ENCODE results near the gene TRAPPC2B.

The TRAPPC2B gene

DNA sequence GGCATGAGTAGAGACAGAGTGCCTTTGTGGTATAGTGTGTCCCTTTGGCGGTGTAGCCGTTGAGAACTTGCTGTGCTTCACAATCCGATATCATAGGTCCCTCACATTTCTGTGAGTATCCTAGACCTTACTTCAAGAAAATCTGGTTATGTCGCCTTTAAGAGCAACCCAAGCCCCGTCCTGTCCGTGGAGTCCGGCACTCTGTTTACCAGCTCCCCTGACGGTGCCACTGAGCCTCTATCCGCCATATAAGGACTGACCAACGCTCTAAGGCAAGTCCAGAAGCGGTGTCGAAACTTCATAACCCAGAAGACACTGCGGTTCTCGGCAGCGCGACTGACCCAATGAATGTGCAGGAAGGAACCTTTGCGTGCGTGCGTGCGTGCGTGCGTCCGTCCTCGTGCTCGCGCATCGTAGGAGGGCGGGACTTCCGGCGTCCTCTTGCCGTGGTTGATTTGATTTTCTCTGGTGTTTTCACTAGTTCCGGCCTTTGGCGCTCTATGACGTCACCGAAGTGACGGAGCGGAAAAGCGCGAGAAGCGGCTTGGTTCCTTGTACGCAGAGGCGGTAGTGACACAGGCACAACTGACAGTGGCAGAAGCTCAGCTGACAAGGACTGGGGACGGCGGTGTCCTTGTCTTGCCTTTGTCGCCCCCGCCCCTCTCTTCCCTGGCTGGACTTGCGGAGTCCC, at the start of gene TRAPPC2B, which contains the start of gene ZNF547:
Gene TRAPPC2B (plus strand): TSS at position 555 of the 691 bp plus-strand sequence. CDS start 1,283 bp downstream, outside the sequence.
Gene ZNF547 (plus strand): TSS at position 555 of the 691 bp plus-strand sequence. CDS start 5,005 bp downstream, outside the sequence.
- peak; percentile 75 to 99 (median 97) for DNase-seq

DNA sequence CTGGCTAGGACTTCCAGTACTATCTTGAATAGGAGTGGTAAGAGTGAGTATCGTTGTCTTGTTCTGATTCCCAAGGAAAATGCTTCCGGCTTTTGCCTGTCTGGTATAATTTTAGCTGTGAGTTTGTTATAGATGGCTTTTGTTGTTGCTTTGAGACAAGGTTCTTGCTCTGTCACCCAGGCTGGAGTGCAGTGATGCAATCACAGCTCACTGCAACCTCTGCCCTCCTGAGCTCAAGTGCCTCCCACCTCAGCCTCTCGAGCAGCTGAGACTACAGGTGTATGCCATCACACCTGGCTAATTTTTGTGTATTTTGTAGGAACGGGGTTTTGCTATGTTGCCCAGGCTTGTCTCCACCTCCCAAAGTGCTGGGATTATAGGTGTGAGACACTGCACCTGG, 49.2 kb upstream of the TRAPPC2B start:
- no peak for DNase-seq

GRCh38 chr19:57317503-57317902, 45.8 kb upstream of the TRAPPC2B start:
- DNase-seq: peak in 6 of 51 donors; percentile 3 to 20 (median 5)

DNA sequence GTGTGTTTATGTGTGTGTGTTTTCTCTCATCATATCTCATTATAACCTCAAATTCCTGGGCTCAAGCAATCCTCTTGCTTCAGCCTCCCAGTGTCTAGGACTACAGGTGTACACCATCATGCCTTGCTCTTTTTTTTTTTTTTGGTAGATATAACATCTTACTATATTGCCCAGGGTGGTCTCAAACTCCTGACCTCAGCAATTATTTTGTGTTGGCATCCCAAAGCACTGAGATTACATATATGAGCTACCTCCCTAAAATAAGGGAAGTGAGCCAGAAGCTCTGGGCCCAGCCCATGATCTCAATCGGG, 43.5 kb upstream of the TRAPPC2B start:
- DNase-seq: no peak

- peak; percentile 49 to 97 (median 92) for DNase-seq
These were observed 42.9 kb upstream of the TRAPPC2B start, which contains the start of gene ZNF543 for GRCh38 chr19:57320180-57321084. ZNF543 (plus strand) TSS chr19:57320472; CDS start chr19:57320854, 382 bp downstream.

- DNase-seq: no peak
These were observed 42.2 kb upstream of the TRAPPC2B start for GRCh38 chr19:57321116-57321515.

GRCh38 chr19:57321751-57322150, 41.6 kb upstream of the TRAPPC2B start:
- no peak for DNase-seq

DNA sequence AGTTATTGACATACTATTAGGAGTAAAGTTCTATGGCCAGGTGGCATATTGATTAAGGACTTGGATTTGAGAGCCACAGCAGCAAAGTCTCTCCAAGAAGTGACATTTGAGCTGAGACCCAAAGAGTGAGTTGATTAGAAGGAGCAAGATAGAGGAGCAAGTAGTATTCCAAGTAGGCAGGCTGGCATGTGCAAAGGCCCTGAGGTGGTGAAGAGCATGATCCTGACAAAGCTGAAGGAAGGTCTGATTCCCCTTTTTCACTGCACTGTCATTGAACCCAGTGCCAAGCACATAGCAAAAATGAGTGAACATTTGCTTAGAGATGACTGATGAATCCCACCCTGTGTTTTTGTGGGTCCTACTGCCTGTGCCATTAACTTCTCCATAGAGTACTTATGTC, 38.4 kb upstream of the TRAPPC2B start:
- no peak for DNase-seq

DNA sequence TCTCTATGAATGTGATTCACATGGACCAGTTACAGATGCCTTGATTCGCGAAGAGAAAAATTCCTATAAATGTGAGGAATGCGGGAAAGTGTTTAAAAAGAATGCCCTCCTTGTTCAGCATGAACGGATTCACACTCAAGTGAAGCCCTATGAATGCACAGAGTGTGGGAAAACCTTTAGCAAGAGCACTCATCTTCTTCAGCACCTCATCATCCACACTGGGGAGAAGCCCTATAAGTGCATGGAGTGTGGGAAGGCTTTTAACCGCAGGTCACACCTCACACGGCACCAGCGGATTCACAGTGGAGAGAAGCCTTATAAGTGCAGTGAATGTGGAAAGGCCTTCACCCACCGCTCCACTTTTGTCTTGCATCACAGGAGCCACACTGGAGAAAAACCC, 35.4 kb upstream of the TRAPPC2B start:
- no peak for DNase-seq

GRCh38 chr19:57334191-57334590, 29.2 kb upstream of the TRAPPC2B start:
- no peak for DNase-seq

- no peak for DNase-seq
These were observed 24.5 kb upstream of the TRAPPC2B start for GRCh38 chr19:57338877-57339276.

DNA sequence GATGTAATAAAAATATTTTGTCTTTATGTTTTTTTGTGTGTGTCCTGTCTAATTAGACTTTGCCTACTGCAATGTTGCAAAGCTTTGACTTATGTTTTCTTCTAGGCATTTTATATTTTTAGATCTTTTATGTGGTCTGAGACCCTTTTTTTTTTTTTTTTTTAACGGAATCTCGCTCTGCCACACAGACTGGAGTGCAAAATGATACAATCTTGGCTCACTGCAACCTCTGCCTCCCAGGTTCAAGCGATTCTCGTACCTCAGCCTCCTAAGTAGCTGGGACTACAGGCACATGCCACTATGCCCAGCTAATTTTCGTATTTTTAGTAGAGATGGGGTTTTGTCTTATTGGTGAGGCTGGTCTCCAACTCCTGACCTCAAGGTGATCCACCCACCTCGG, 20.8 kb upstream of the TRAPPC2B start:
- no peak for DNase-seq

- no peak for DNase-seq
These were observed 15.2 kb upstream of the TRAPPC2B start for GRCh38 chr19:57348136-57348535.

DNA sequence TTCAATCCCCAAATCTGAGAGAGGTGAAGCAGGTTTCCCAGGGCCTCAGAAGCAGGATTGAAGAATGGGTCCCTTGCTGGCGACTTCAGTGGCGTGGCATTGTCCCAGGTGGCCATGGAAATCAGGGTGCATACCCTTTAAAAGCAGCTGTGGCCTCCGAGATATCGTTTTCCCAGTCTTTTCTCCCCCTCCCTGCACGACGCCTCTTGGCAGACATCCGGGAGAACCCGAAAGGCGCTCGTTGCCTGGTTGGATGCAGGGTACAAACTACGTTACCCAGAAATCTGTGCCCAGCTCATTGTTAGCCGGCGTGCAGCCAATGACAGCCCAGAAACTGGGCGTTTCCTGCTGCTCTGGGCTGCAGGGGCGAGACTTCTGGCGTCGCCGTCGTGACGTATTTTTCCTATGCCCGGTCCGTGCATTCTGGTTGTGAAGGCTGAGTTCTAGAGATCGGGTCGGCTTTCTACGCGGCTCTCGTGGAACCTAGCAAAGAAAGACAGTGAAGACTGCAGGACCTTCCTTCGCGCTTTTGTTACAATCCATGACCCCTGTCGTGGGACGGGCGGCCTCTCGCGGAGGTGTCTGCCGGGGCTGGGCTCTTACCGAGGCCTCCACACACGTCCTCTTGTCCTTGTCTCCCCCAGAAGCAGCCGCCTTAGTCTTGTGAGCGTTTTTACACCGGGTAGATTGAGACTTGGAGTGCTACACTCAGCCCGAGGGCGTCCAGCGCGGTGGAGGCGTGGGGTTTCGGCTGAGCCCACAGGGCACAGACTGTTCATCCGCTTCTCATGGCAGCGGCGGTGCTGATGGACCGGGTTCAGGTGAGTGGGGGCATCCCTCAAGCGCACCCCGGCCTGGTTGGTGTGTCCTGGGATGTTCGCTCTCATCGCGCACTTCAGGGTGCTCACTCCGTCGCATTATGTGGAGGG, 12.2 kb upstream of the TRAPPC2B start, which contains the start of gene ZNF304:
Gene ZNF304 (plus strand): TSS at position 395 of the 929 bp plus-strand sequence. CDS start 394 bp downstream, at position 789.
- peak; percentile 40 to 97 (median 92) for DNase-seq

GRCh38 chr19:57351867-57352266, 11.5 kb upstream of the TRAPPC2B start:
- no peak for DNase-seq

GRCh38 chr19:57355916-57356315, 7.4 kb upstream of the TRAPPC2B start:
- DNase-seq: no peak

- no peak for DNase-seq
These were observed 5.9 kb upstream of the TRAPPC2B start for GRCh38 chr19:57357406-57357805.

GRCh38 chr19:57359300-57359699, 4.1 kb upstream of the TRAPPC2B start:
- no peak for DNase-seq

DNA sequence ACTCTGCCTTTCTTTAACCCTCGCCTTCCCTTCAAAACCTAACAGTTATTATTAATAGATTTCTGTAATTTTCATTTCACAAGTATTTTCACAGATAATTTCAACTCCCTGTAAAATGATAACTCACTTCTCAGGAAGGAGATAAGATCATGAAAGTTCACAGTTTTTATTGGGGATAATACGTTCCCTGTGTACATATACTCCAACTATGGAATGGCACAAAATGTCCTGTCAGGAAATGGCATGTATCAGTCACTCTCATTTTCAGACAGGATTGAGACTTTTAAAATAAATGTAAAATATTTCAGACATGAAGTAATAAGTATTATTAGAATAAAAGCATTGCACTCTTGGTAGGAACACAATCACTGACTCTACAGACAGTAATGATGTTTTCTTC, 932 bp upstream of the TRAPPC2B start:
- DNase-seq: no peak

DNA sequence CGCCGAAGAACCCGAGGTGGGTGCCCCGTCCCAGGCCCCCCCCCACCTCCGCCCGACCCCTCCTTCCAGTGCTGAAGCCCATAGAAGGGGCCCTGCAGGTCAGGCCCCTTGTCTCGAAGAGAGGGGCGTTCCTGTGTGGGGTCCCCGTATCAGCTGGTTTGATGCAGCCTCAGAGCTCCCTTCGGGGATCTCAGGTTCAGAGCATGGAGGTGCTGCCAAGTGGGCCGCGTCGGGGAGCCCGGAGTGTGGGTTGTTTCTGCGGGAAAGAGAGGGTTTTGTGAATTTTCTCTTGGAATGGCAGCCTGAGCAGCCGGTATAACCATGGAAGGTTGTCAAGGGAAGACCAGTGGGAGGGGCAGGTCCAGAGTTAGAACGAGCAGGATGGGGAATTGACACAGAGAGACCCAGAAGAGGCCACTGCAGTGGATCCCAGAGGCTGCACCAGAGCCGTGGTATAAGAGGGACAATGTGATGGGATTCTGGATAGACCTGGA, 384 bp downstream of the TRAPPC2B start:
- peak in 4 of 51 donors; percentile 1 to 40 (median 24) for DNase-seq

- no peak for DNase-seq
These were observed 3.4 kb downstream of the TRAPPC2B start for GRCh38 chr19:57366776-57367175.
